HG02678 (cell line): Measurements from ENCODE around the gene FAM117B.

Experiments
- ATAC-seq: cut with Tn5 transposase; IDR thresholded peaks from one replicate; pipeline ENCODE4 v1.9.1; 2021; ENCODE audit warnings: mild to moderate bottlenecking, moderate library complexity; ENCODE audit not compliant: unreplicated experiment

The FAM117B gene

GRCh38 chr2:202634556-202635427, at the start of gene FAM117B:
TSS of gene FAM117B (plus strand) at chr2:202634969. CDS start at chr2:202635188, 219 bp downstream.
- ATAC-seq: peak; percentile 90

- ATAC-seq: peak; percentile 82
Measured at GRCh38 chr2:202588647-202589581, 45.9 kb upstream of the FAM117B start.

GRCh38 chr2:202589582-202589949, 45.2 kb upstream of the FAM117B start:
- ATAC-seq: no peak

- no peak for ATAC-seq
Measured at GRCh38 chr2:202592566-202592965, 42.2 kb upstream of the FAM117B start.

GRCh38 chr2:202599105-202599504, 35.7 kb upstream of the FAM117B start:
- ATAC-seq: no peak

- no peak for ATAC-seq
Measured at GRCh38 chr2:202599911-202600310, 34.9 kb upstream of the FAM117B start.

GRCh38 chr2:202604699-202605098, 30.1 kb upstream of the FAM117B start:
- no peak for ATAC-seq

- ATAC-seq: no peak
Measured at GRCh38 chr2:202605174-202605573, 29.6 kb upstream of the FAM117B start.

- no peak for ATAC-seq
Measured at GRCh38 chr2:202608142-202608852, 26.5 kb upstream of the FAM117B start.

- ATAC-seq: peak; percentile 85
Measured at GRCh38 chr2:202609381-202610145, 25.2 kb upstream of the FAM117B start.

GRCh38 chr2:202610380-202610779, 24.4 kb upstream of the FAM117B start:
- ATAC-seq: no peak

GRCh38 chr2:202612145-202612544, 22.6 kb upstream of the FAM117B start:
- ATAC-seq: no peak

GRCh38 chr2:202613479-202613878, 21.3 kb upstream of the FAM117B start:
- no peak for ATAC-seq

GRCh38 chr2:202624133-202624532, 10.6 kb upstream of the FAM117B start:
- no peak for ATAC-seq

- ATAC-seq: no peak
Measured at GRCh38 chr2:202627042-202627441, 7.7 kb upstream of the FAM117B start.

- no peak for ATAC-seq
Measured at GRCh38 chr2:202628646-202629198, 6.0 kb upstream of the FAM117B start.

GRCh38 chr2:202632682-202633290, 2.0 kb upstream of the FAM117B start:
- ATAC-seq: no peak

GRCh38 chr2:202633470-202633869, 1.3 kb upstream of the FAM117B start:
- ATAC-seq: no peak

- peak; percentile 56 for ATAC-seq
Measured at GRCh38 chr2:202635428-202636212, 851 bp downstream of the FAM117B start.
